ENCODE results near the gene NT5DC1.

The NT5DC1 gene

GRCh38 chr6:116060572-116061283, 39.9 kb upstream of the NT5DC1 start, which contains the start of gene FRK:
TSS of gene FRK (minus strand) at chr6:116060891. CDS start at chr6:116060311, 580 bp downstream.
- H3K9me3 Mint-ChIP-seq, result no peaks in the 10 kb centered on the region
- H3K4me1 Mint-ChIP-seq, result no peaks in the 10 kb centered on the region
- TF ChIP-seq CTCF (IDR thresholded peaks at IDR 0.05), result no peak
- H3K36me3 Mint-ChIP-seq (ENCODE audit: low read depth), result no peaks in the 10 kb centered on the region
- H3K27me3 Mint-ChIP-seq (ENCODE audit: low read depth, poor library complexity), result peaks cover 3% of the 10 kb centered on the region
- H3K4me3 Mint-ChIP-seq, result no peak within 1 kb of the TSS
- H3K27ac Mint-ChIP-seq, result no peak within 1 kb of the TSS
- no peak for DNase-seq

DNA sequence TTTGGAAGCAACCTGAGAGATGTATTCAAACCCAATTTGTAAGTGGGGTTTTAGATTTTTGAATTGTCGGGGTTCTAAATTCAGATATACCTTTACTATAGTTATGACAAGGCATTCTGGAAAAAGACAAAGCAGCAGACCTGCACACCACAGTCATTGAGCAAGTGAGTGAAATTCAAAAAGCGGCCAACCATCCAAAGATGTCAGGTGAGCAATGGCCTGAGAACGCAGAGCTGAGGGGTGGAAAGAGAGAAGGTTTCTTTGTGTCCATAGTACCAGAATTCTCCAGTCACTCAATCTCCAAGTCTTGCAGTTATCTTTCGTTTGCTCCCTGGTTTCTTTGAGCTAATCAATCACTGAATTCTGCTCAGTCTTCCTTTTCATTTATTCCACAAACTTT, 38.2 kb upstream of the NT5DC1 start:
- no peak for DNase-seq
- Mint-ChIP-seq H3K4me3 (no peak overlapping the region), H3K27ac (no peak overlapping the region), H3K4me1 (no peaks in the 10 kb centered on the region), H3K27me3 (ENCODE audit: low read depth, poor library complexity) (peaks cover 3% of the 10 kb centered on the region), H3K36me3 (ENCODE audit: low read depth) (no peaks in the 10 kb centered on the region), H3K9me3 (no peaks in the 10 kb centered on the region)
- TF ChIP-seq CTCF (IDR thresholded peaks at IDR 0.05), result no peak

DNA sequence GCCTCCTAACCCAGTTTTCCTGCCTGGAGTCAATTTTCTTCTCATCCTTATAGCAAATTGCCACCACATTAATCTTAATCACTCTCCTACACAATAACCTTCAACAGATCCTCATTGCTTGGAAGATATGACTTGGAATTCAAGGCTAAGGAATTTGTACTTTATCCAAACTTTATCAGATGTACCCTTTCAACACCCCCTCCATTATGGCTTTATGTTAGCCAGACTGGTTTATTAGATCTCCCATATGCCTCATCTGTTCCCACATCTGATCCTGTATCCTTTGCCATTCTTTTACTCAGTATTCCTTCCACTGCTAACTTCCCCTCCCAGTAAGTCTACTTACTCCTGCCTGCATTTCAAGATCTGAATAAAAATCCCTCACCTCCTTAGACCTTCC, 36.0 kb upstream of the NT5DC1 start:
- no peak for DNase-seq
- no peaks in the 10 kb centered on the region for H3K36me3 Mint-ChIP-seq (ENCODE audit: low read depth)
- no peak for TF ChIP-seq CTCF (IDR thresholded peaks at IDR 0.05)
- no peaks in the 10 kb centered on the region for H3K4me1 Mint-ChIP-seq
- no peaks in the 10 kb centered on the region for H3K27me3 Mint-ChIP-seq (ENCODE audit: low read depth, poor library complexity)
- H3K9me3 Mint-ChIP-seq, result no peaks in the 10 kb centered on the region
- H3K4me3 Mint-ChIP-seq, result no peak overlapping the region
- H3K27ac Mint-ChIP-seq, result no peak overlapping the region

DNA sequence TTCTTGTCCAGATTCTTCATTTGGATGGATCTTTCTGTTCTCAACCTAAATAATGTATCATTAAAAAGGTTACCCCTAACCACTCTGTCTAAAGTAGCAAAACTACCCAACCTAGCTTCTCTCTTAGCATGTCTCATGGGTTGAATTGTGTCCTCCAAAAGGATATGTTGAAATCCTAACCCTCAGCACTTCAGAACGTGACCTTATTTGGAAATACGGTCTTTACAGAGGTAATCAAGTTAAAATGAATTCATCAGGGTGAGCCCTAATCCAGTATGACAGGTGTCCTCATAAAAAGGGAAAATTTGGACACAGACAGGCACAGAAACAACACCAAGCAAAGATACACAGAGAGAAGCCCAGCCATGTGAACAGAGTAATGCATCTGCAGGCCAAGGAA, 33.9 kb upstream of the NT5DC1 start:
- no peak overlapping the region for H3K4me3 Mint-ChIP-seq
- no peaks in the 10 kb centered on the region for H3K27me3 Mint-ChIP-seq (ENCODE audit: low read depth, poor library complexity)

DNA sequence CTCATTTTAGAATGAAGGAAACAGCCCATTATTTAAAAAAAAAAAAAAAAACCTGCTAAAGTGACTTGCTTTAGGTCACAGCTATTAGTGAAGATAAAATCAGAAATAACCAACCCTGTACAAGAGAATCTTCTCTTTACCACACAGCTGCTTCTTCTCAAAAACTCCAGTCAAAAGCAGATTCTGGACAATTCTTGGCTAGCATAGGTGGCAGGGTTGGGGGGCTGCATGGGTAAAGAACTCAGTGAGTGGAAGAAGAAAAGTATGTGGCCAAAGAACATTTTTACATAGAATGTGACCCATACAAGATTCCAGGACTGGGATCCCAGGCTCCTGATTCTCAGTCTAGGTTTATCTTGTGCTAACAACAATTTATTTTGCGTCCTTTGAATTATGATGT, 30.6 kb upstream of the NT5DC1 start:
- Mint-ChIP-seq H3K4me3 (no peak overlapping the region), H3K4me1 (no peaks in the 10 kb centered on the region), H3K9me3 (no peaks in the 10 kb centered on the region), H3K36me3 (ENCODE audit: low read depth) (no peaks in the 10 kb centered on the region), H3K27me3 (ENCODE audit: low read depth, poor library complexity) (no peaks in the 10 kb centered on the region), H3K27ac (no peak overlapping the region)
- no peak for TF ChIP-seq CTCF (IDR thresholded peaks at IDR 0.05)
- DNase-seq, result no peak

More for the DNA sequence above, 33.9 kb upstream of the NT5DC1 start:
- Mint-ChIP-seq H3K9me3 (no peaks in the 10 kb centered on the region), H3K27ac (no peak overlapping the region), H3K36me3 (ENCODE audit: low read depth) (no peaks in the 10 kb centered on the region), H3K4me1 (no peaks in the 10 kb centered on the region)
- no peak for TF ChIP-seq CTCF (IDR thresholded peaks at IDR 0.05)
- DNase-seq, result no peak

All from nephron progenitor cell (in vitro differentiated cells).